HCT116 (cell line): Measurements from ENCODE around the gene CHD1L. TPM values are rescaled to one million over a fixed set of nuclear protein-coding genes. Genes with fewer than 3 reads are reported as not detected.

Experiments used
- ATAC-seq: fragments of 200-7000 bp; cut with Tn5 transposase; 2 replicates; pipeline ENCODE4 v1.9.1; 2020; ENCODE audit warnings: mild to moderate bottlenecking, moderate library complexity
- BruUV-seq: library from RNA; stranded (reverse); fragments of 400-500 nt; replicated peaks from 2 replicates; lab custom pipeline; 2021; lab: Mats Ljungman, UMichigan
- CTCF ChIA-PET: fragments of 300-600 bp; sonication (Branson Sonifier 250); formaldehyde crosslinking; loops from one replicate; lab custom pipeline; 2021; ENCODE audit warnings: antibody characterized with exemption; lab: Charles Lee
- POLR2A ChIA-PET: fragments of 300-600, 350-600 bp; sonication (Branson Sonifier 250); formaldehyde crosslinking; loops from one replicate; lab custom pipeline; 2021; ENCODE audit warnings: antibody characterized with exemption; lab: Charles Lee
- RAD21 ChIA-PET, 2 experiments: fragments of 300-600 bp; sonication (Branson Sonifier 250); formaldehyde crosslinking; loops; one replicate each; lab custom pipeline; 2023; ENCODE audit warnings: low total read pairs in 2 of 2; ENCODE audit not compliant: uncharacterized antibody in 2 of 2, unreplicated experiment in 2 of 2, low non-redundant PET in 1 of 2; lab: Charles Lee
- DNase-seq: peaks from one replicate; pipeline ENCODE4 v3.0.0-alpha.2; 2010; ENCODE audit warnings: low read depth, low spot score
- H2AFZ ChIP-seq: fragments of 200-600 bp; shearing (Covaris generic), sonication (generic); 2 replicates; pipeline ENCODE4 v1.6.1; 2017; ENCODE audit warnings: low read depth, mixed run types, mixed read lengths, antibody characterized with exemption, low read length; ENCODE audit not compliant: poor library complexity, severe bottlenecking
- H3K27ac ChIP-seq: 2 replicates; pipeline ENCODE4 v1.5.1; 2012; ENCODE audit warnings: low read depth, low read length
- H3K27me3 ChIP-seq: fragments of 200-600 bp; sonication (generic); 2 replicates; pipeline ENCODE4 v1.6.1; 2016; ENCODE audit warnings: mixed run types, low read length, mixed read lengths; ENCODE audit not compliant: insufficient read depth
- H3K36me3 ChIP-seq, 2 experiments: fragments of 200-500 bp in 1 of 2; fragments of 200-600 bp in 1 of 2; sonication (Bioruptor generic) in 1 of 2; sonication (generic) in 1 of 2; 2 replicates each; pipeline versions ENCODE4 v1.5.1 to v1.6.1; 2014 to 2016; ENCODE audit warnings: low read length in 2 of 2, inconsistent platforms in 1 of 2, mixed read lengths in 1 of 2, mixed run types in 1 of 2; ENCODE audit not compliant: insufficient read depth in 2 of 2, control insufficient read depth in 1 of 2
- H3K4me1 ChIP-seq, 2 experiments: fragments of 200-600 bp in 1 of 2; sonication (generic) in 1 of 2; 2 replicates each; pipeline versions ENCODE4 v1.5.1 to v1.6.1; 2012 to 2017; ENCODE audit warnings: low read length in 2 of 2, inconsistent platforms in 1 of 2, mild to moderate bottlenecking in 1 of 2, mixed read lengths in 1 of 2, mixed run types in 1 of 2, moderate library complexity in 1 of 2; ENCODE audit not compliant: insufficient read depth in 2 of 2, control insufficient read depth in 1 of 2
- H3K4me2 ChIP-seq: fragments of 200-600 bp; sonication (generic); 2 replicates; pipeline ENCODE4 v1.6.1; 2017; ENCODE audit warnings: mixed run types, low read length, mixed read lengths
- H3K4me3 ChIP-seq, 2 experiments: fragments of 200-600 bp in 1 of 2; sonication (generic) in 1 of 2; replicated peaks in 1 of 2; 2 replicates each; pipeline ENCODE4 v1.5.1; 2011 to 2016; ENCODE audit warnings: low read length in 2 of 2, control low read depth in 1 of 2, low read depth in 1 of 2, mild to moderate bottlenecking in 1 of 2, mixed read lengths in 1 of 2, mixed run types in 1 of 2
- H3K79me2 ChIP-seq: fragments of 200-600 bp; sonication (generic); 2 replicates; pipeline ENCODE4 v1.6.1; 2017; ENCODE audit warnings: mild to moderate bottlenecking, mixed run types, low read length, moderate library complexity, mixed read lengths; ENCODE audit not compliant: insufficient read depth
- H3K9ac ChIP-seq: fragments of 200-600 bp; sonication (generic); 2 replicates; pipeline ENCODE4 v1.6.1; 2016; ENCODE audit warnings: low read length, mixed read lengths
- H3K9me2 ChIP-seq: fragments of 200-600 bp; sonication (generic), shearing (Covaris generic); 2 replicates; pipeline ENCODE4 v1.6.1; 2017; ENCODE audit warnings: mixed run types, mild to moderate bottlenecking, moderate library complexity; ENCODE audit not compliant: insufficient read depth
- H3K9me3 ChIP-seq, 2 experiments: fragments of 200-500 bp in 1 of 2; fragments of 200-600 bp in 1 of 2; sonication (Bioruptor generic) in 1 of 2; sonication (generic) in 1 of 2; 2 replicates each; pipeline ENCODE4 v1.6.1; 2014 to 2017; ENCODE audit warnings: low read length in 2 of 2, mixed read lengths in 2 of 2, inconsistent platforms in 1 of 2, low read depth in 1 of 2, mild to moderate bottlenecking in 1 of 2, mixed run types in 1 of 2, moderate library complexity in 1 of 2; ENCODE audit not compliant: control insufficient read depth in 1 of 2, insufficient read depth in 1 of 2
- H4K20me1 ChIP-seq: fragments of 200-600 bp; sonication (generic), shearing (Covaris generic); 2 replicates; pipeline ENCODE4 v1.6.1; 2017; ENCODE audit warnings: mixed run types, mild to moderate bottlenecking, moderate library complexity; ENCODE audit not compliant: insufficient read depth
- CBX3 ChIP-seq: IDR thresholded peaks from 2 replicates; pipeline ENCODE4 v1.6.1; 2012; ENCODE audit warnings: low read depth
- CTCF ChIP-seq, 3 experiments: fragments of 200-600 bp in 1 of 3; sonication (generic) in 1 of 3; IDR thresholded peaks in 2 of 3; conservative IDR thresholded peaks in 1 of 3; 2 replicates each; pipeline ENCODE4 v1.5.1; 2012 to 2017; ENCODE audit warnings: low read depth in 2 of 3, low read length in 2 of 3, antibody characterized with exemption in 1 of 3, borderline replicate concordance in 1 of 3, control low read depth in 1 of 3, mild to moderate bottlenecking in 1 of 3, mixed read lengths in 1 of 3, mixed run types in 1 of 3, moderate library complexity in 1 of 3; ENCODE audit not compliant: insufficient read depth in 1 of 3
- ELF1 ChIP-seq: IDR thresholded peaks from 2 replicates; pipeline ENCODE4 v1.6.1; 2012; ENCODE audit warnings: low read depth, borderline replicate concordance
- EZH2 ChIP-seq: fragments of 200-600 bp; sonication (generic); IDR thresholded peaks from 2 replicates; pipeline ENCODE4 v1.6.1; 2017; ENCODE audit warnings: antibody characterized with exemption, mixed run types
- EZH2phosphoT487 ChIP-seq: fragments of 200-600 bp; IDR thresholded peaks from 2 replicates; pipeline ENCODE4 v1.6.1; 2018; ENCODE audit warnings: antibody characterized with exemption, borderline replicate concordance
- SRF ChIP-seq: IDR thresholded peaks from 2 replicates; pipeline ENCODE4 v1.6.1; 2012; ENCODE audit warnings: low read depth
- ZFX ChIP-seq: fragments of 450-650 bp; IDR thresholded peaks from 2 replicates; pipeline ENCODE4 v1.6.1; 2017
- ZNF274 ChIP-seq: fragments of 200-500 bp; sonication (Bioruptor generic); IDR thresholded peaks from 2 replicates; pipeline ENCODE4 v1.6.1; 2014; ENCODE audit warnings: mild to moderate bottlenecking, low read depth, low read length, inconsistent platforms
- intact Hi-C: fragments of 100-400 bp; cut with micrococcal nuclease; formaldehyde crosslinking; loops from 2 replicates; pipeline ENCODE4 v1.10.0; 2022
- total RNA-seq: library from RNA; stranded (reverse); gene quantifications from one replicate; pipeline ENCODE4 v1.2.1, GENCODE V29; 2021; ENCODE audit not compliant: unreplicated experiment
- TF ChIP-seq, protein P1 (sequence below): IDR thresholded peaks from 2 replicates; pipeline ENCODE4 v1.6.1; 2012
- TF ChIP-seq, protein P2 (sequence below): IDR thresholded peaks from 2 replicates; pipeline ENCODE4 v1.6.1; 2012
- TF ChIP-seq, protein P3 (sequence below): IDR thresholded peaks from 2 replicates; pipeline ENCODE4 v1.6.1; 2012; ENCODE audit warnings: low read depth

The CHD1L gene
- total RNA-seq, 1 experiment from 2014 or later: 52.0 TPM

GRCh38 chr1:147337040-147337630 is 94.7 kb downstream of the CHD1L start:
- ATAC-seq: no peak
- no peak overlapping the region for H3K4me2 ChIP-seq
- CTCF ChIA-PET: no interaction called here
- no peaks in the 10 kb centered on the region for H3K36me3 ChIP-seq
- no peaks in the 10 kb centered on the region for H3K9me2 ChIP-seq
- H3K9ac ChIP-seq: no peak overlapping the region
- H3K9me3 ChIP-seq: no peaks in the 10 kb centered on the region
- H3K4me3 ChIP-seq: no peak overlapping the region
- H3K27me3 ChIP-seq: peaks cover 18% of the 10 kb centered on the region
- H3K79me2 ChIP-seq: no peaks in the 10 kb centered on the region
- no TSS peak for BruUV-seq
- no peak for TF ChIP-seq SRF
- TF ChIP-seq CBX3: no peak
- TF ChIP-seq CTCF (IDR thresholded peaks at IDR 0.05 in 2 of 3, conservative IDR thresholded peaks at IDR 0.05 in 1 of 3; ENCODE audit: borderline replicate concordance in 1 of 3, insufficient read depth in 1 of 3, low read depth in 2 of 3, low read length in 2 of 3): no peak
- TF ChIP-seq ZNF274: no peak
- no peak for TF ChIP-seq EZH2phosphoT487
- TF ChIP-seq, protein P1, sequence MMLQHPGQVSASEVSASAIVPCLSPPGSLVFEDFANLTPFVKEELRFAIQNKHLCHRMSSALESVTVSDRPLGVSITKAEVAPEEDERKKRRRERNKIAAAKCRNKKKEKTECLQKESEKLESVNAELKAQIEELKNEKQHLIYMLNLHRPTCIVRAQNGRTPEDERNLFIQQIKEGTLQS: no peak
- TF ChIP-seq, protein P2, sequence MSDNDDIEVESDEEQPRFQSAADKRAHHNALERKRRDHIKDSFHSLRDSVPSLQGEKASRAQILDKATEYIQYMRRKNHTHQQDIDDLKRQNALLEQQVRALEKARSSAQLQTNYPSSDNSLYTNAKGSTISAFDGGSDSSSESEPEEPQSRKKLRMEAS: no peak
- TF ChIP-seq EZH2: no peak
- no peak for TF ChIP-seq ELF1
- TF ChIP-seq, protein P3, sequence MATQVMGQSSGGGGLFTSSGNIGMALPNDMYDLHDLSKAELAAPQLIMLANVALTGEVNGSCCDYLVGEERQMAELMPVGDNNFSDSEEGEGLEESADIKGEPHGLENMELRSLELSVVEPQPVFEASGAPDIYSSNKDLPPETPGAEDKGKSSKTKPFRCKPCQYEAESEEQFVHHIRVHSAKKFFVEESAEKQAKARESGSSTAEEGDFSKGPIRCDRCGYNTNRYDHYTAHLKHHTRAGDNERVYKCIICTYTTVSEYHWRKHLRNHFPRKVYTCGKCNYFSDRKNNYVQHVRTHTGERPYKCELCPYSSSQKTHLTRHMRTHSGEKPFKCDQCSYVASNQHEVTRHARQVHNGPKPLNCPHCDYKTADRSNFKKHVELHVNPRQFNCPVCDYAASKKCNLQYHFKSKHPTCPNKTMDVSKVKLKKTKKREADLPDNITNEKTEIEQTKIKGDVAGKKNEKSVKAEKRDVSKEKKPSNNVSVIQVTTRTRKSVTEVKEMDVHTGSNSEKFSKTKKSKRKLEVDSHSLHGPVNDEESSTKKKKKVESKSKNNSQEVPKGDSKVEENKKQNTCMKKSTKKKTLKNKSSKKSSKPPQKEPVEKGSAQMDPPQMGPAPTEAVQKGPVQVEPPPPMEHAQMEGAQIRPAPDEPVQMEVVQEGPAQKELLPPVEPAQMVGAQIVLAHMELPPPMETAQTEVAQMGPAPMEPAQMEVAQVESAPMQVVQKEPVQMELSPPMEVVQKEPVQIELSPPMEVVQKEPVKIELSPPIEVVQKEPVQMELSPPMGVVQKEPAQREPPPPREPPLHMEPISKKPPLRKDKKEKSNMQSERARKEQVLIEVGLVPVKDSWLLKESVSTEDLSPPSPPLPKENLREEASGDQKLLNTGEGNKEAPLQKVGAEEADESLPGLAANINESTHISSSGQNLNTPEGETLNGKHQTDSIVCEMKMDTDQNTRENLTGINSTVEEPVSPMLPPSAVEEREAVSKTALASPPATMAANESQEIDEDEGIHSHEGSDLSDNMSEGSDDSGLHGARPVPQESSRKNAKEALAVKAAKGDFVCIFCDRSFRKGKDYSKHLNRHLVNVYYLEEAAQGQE: no peak
- no peak for TF ChIP-seq ZFX
- intact Hi-C loops: no loop called here
- H3K4me1 ChIP-seq: no peaks in the 10 kb centered on the region
- RAD21 ChIA-PET: no interaction called here
- no peak overlapping the region for H3K27ac ChIP-seq
- no peak for DNase-seq
- no peak overlapping the region for H2AFZ ChIP-seq
- POLR2A ChIA-PET: no interaction called here
- no peaks in the 10 kb centered on the region for H4K20me1 ChIP-seq
